Effector memory CD8-positive, alpha-beta T cell (primary cell): ENCODE measurements around the gene NPY1R.

Source experiments
- ATAC-seq: fragments of 150-1000 bp; cut with Tn5 transposase; replicated peaks from 2 replicates; pipeline ENCODE4 v1.10.0; 2021; ENCODE audit warnings: mild to moderate bottlenecking, moderate library complexity
- DNase-seq, 3 experiments: peaks; one replicate each; pipeline ENCODE4 v3.0.0; 2021
- H3K27ac Mint-ChIP-seq, 2 donors: one replicate each; pipeline ENCODE4 v1.8.0; 2022; ENCODE audit warnings: mild to moderate bottlenecking in 2 of 2, mixed read lengths in 2 of 2, moderate library complexity in 2 of 2
- H3K27me3 Mint-ChIP-seq, 2 donors: one replicate each; pipeline ENCODE4 v1.8.0; 2022; ENCODE audit warnings: mixed read lengths in 2 of 2
- H3K36me3 Mint-ChIP-seq: one replicate; pipeline ENCODE4 v1.8.0; 2022; ENCODE audit warnings: mild to moderate bottlenecking, moderate library complexity, mixed read lengths; ENCODE audit not compliant: insufficient read depth
- H3K4me1 Mint-ChIP-seq, 2 donors: one replicate each; pipeline ENCODE4 v1.8.0; 2022; ENCODE audit warnings: low read depth in 2 of 2, mixed read lengths in 2 of 2
- H3K4me3 Mint-ChIP-seq, 2 donors: one replicate each; pipeline ENCODE4 v1.8.0; 2022; ENCODE audit warnings: mild to moderate bottlenecking in 2 of 2, mixed read lengths in 2 of 2, moderate library complexity in 2 of 2
- H3K9me3 Mint-ChIP-seq, 2 donors: one replicate each; pipeline ENCODE4 v1.8.0; 2022; ENCODE audit warnings: mixed read lengths in 2 of 2

Gene NPY1R

DNA sequence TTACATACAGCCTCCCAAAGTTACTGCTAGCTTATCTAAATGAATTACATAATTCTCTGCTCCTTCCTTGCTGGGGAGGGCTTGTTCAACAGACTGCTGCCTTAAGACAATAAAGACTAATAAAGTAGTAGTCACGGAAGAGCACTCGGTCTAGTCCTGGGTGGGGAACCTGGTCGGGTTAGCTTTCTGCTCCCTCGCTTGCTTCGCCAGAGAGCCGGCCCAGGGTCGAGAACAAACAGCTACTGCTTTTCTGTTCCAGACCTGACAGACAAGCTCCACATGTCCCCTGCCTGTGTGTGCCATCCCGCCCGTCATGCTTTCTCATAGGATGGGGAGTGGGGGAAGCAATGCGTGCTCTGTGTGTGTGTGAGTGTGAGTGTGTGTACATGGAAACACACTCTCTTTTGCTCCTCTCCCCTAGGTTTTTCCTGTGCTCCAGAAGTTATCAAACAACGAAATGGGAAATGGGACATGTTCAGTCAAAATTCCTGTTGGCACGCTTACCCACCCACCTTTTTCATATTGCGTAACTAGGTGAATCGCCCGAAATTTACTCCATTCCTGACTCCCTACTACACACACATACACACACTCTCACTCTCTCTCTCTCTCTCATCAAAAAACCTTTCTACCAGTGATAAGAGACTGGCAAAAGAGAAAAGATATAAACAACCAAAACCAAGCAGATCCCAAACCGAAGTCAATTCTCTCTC is 1.3 kb downstream of the NPY1R start:
- Mint-ChIP-seq H3K36me3 (peaks cover 4% of the 10 kb centered on the region), H3K27ac (no peak overlapping the region), H3K4me1 (peaks cover 6 to 7% of the 10 kb centered on the region in 2 donors), H3K4me3 (no peak overlapping the region), H3K9me3 (peaks cover 0 to 3% of the 10 kb centered on the region in 2 donors), H3K27me3 (peaks cover 41 to 48% of the 10 kb centered on the region in 2 donors)
- no peak for ATAC-seq
- no peak for DNase-seq

DNA sequence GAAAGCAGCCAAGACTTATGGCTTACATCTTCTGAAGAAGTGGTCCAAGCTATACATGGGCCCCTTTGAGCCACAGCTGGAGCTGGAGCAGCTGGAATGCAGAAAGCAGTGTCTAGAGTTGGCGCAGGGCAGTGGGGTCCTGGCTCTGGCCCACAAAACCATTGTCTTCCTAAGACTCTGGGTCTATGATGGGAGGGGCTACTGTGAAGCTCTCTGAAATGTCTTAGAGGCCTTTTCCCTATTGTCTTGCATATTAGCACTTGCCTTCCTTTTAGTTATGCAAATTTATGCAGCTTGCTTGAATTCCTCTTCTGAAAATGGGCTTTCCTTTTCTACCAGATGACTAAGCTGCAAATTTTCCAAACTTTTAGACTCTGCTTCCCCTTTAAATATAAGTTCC is 15.3 kb downstream of the NPY1R start:
- DNase-seq (no peak), ATAC-seq (no peak)
- H3K9me3 Mint-ChIP-seq: peaks cover 6 to 13% of the 10 kb centered on the region in 2 donors
- H3K4me3 Mint-ChIP-seq: no peak overlapping the region
- no peak overlapping the region for H3K27ac Mint-ChIP-seq
- no peaks in the 10 kb centered on the region for H3K27me3 Mint-ChIP-seq
- H3K4me1 Mint-ChIP-seq: no peaks in the 10 kb centered on the region
- H3K36me3 Mint-ChIP-seq: no peaks in the 10 kb centered on the region

DNA sequence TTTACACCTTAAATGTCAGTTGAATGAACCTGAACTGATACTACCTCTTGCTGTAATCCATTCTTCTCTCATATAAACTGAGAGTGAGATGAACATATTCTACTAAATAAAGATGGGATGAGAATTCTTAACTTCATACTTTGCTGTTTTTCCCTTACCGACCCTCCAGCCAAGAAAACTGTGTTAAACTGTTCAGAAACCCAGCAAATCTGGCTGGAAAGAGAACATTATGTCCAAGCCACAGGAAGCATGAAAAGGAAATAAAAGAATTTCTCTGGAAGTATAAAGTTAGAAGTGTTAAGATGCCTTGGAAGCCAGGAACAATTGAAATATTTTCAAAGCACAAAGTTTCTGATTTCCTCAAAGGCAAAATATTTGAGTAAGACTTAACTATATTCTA is 22.9 kb downstream of the NPY1R start:
- Mint-ChIP-seq H3K9me3 (peaks cover 0 to 2% of the 10 kb centered on the region in 2 donors), H3K27me3 (no peaks in the 10 kb centered on the region), H3K36me3 (no peaks in the 10 kb centered on the region), H3K27ac (no peak overlapping the region), H3K4me1 (no peaks in the 10 kb centered on the region), H3K4me3 (no peak overlapping the region)
- ATAC-seq: no peak
- DNase-seq: no peak

DNA sequence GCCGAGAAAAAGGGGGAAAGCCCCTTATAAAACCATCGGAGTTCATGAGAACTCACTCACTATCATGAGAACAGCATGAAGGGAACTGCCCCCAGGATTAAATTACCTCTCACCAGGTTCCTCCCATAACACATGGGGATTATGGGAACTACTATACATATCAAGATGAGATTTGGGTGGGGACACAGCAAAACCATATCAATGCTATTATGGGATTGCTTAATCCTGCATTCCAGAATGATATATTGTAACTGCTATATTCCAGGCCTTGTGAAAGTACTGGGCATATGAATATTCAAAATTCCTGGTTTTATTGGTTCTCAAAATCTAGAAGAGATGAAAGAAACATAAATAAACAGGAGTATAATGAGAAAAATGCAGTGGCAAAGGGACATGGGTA is 29.3 kb downstream of the NPY1R start:
- H3K27me3 Mint-ChIP-seq: no peaks in the 10 kb centered on the region
- no peaks in the 10 kb centered on the region for H3K4me1 Mint-ChIP-seq
- peaks cover 0 to 1% of the 10 kb centered on the region in 2 donors for H3K9me3 Mint-ChIP-seq
- DNase-seq (no peak), ATAC-seq (no peak)
- no peak overlapping the region for H3K27ac Mint-ChIP-seq
- H3K4me3 Mint-ChIP-seq: no peak overlapping the region
- H3K36me3 Mint-ChIP-seq: no peaks in the 10 kb centered on the region

DNA sequence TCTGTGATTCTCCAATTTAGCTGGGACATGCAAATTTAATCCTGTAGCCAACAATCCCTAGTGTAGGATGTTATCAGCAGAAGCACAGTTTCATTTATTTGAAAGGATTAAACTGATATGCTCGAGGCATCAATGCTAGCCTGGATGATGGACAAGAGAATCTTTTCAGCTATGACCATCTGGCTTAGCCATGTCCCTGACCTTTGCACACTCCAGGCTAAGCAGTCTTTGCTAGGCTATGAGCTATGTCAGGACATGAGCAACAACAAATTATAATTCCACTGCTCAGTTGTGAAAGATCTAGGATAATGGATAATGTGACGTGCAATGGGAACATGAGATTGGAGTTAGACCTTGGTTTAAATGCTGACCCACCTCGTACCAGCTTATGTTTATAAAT is 32.0 kb downstream of the NPY1R start:
- Mint-ChIP-seq H3K27ac (no peak overlapping the region), H3K9me3 (peaks cover 0 to 1% of the 10 kb centered on the region in 2 donors), H3K27me3 (no peaks in the 10 kb centered on the region), H3K4me3 (no peak overlapping the region), H3K4me1 (no peaks in the 10 kb centered on the region), H3K36me3 (no peaks in the 10 kb centered on the region)
- ATAC-seq: no peak
- DNase-seq: no peak

DNA sequence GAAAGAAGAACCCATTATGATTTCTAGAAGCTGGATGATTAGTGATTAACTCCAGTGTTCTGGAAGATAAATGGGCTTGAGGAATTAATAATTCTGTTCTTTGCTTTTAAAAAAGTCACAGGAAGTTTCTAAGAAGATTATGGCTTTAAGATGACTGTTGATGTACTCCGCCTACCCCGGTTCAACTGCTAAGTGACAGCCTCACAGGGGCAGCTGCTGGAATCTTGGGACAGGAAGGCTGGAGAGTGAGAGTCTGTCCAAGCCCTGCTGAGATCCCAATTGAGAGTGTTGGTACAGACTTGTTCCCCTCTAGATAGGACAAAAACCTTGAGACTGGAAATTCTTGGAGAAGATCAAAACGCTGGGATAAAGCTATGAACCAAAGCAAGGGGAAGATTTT is 37.3 kb downstream of the NPY1R start:
- H3K9me3 Mint-ChIP-seq: peaks cover 0 to 5% of the 10 kb centered on the region in 2 donors
- no peak for DNase-seq
- H3K4me1 Mint-ChIP-seq: no peaks in the 10 kb centered on the region
- no peak overlapping the region for H3K27ac Mint-ChIP-seq
- no peak for ATAC-seq
- H3K27me3 Mint-ChIP-seq: peaks cover 0 to 5% of the 10 kb centered on the region in 2 donors
- no peaks in the 10 kb centered on the region for H3K36me3 Mint-ChIP-seq
- no peak overlapping the region for H3K4me3 Mint-ChIP-seq

DNA sequence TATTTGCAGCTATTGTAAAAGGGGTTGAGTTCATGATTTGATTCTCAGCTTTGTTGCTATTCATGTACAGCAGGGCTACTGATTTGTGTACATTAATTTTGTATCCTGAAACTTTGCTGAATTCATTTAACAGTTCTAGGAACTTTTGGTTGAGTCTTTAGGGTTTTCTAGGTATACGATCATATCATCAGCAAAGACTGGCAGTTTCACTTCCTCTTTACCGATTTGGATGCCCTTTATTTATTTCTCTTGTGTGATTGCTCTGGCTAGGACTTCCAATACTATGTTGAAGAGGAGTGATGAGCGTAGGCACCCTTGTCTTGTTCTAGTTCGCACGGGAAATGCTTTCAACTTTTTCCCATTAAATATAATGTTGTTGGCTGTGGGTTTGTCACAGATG is 48.1 kb downstream of the NPY1R start:
- H3K9me3 Mint-ChIP-seq: peaks cover 0 to 14% of the 10 kb centered on the region in 2 donors
- H3K27me3 Mint-ChIP-seq: no peaks in the 10 kb centered on the region
- H3K27ac Mint-ChIP-seq: no peak overlapping the region
- DNase-seq (no peak), ATAC-seq (no peak)
- no peaks in the 10 kb centered on the region for H3K36me3 Mint-ChIP-seq
- H3K4me3 Mint-ChIP-seq: no peak overlapping the region
- H3K4me1 Mint-ChIP-seq: peaks cover 0 to 2% of the 10 kb centered on the region in 2 donors

DNA sequence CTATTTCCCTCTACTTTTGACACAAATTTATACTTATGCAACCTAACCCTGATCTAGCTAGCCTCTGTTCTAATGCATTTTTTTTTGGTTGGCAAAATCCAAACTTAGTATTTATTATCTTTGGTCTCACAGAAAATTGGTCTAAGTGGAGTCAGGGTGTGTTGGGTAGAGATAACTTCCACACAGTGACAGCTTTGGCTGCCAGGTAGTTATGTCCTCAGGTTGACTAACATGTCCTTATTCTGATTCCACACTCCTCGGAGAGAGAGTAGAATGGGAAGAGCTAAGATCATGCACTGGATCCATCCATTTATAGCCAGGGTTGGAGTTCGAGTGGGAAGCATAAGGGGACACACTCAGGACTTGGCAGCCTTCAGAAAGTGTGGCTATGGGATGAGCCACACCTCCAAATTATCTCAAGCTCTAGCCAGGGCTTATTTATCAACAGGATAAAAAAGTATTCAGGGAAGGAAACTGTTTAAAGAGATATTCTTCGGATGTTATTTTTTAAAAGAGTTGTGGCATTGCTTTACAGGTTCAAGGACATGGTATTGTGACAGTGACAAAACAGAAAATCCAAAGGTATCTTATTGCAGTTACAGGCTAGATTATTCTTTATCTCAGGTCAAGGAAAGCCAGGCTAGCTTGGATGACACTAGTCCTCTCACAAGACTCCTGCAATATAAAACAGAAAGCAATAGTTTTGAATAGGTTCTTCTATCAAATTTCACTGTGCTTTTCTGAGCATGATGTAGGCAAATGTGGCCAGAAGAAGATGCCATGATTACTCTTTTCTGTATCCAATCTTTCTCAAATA is 51.5 kb downstream of the NPY1R start:
- Mint-ChIP-seq H3K27ac (no peak overlapping the region), H3K4me3 (no peak overlapping the region), H3K4me1 (peaks cover 0 to 2% of the 10 kb centered on the region in 2 donors), H3K27me3 (no peaks in the 10 kb centered on the region), H3K9me3 (peaks cover 2 to 14% of the 10 kb centered on the region in 2 donors), H3K36me3 (no peaks in the 10 kb centered on the region)
- no peak for ATAC-seq
- DNase-seq: no peak

DNA sequence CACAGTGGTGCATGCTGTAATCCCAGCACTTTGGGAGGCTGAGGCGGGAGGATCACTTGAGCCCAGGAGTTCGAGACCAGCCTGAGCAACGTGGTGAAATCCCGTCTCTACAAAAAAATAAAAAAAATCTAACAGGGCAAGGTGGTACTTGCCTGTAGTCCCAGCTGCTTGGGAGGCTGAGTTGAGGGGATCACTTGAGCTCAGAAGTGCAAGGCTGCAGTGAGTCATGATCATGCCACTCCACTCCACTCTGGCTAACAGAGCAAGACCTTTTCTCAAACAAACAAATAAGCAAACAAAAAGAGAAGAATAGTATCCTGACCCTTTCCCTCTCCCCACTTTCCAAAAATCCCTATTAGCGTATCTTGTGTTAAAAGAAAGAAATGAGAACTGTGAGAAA is 52.7 kb downstream of the NPY1R start:
- Mint-ChIP-seq H3K4me1 (peaks cover 0 to 2% of the 10 kb centered on the region in 2 donors), H3K27me3 (no peaks in the 10 kb centered on the region), H3K4me3 (no peak overlapping the region), H3K36me3 (no peaks in the 10 kb centered on the region), H3K9me3 (peaks cover 2 to 3% of the 10 kb centered on the region in 2 donors), H3K27ac (no peak overlapping the region)
- ATAC-seq (no peak), DNase-seq (no peak)

DNA sequence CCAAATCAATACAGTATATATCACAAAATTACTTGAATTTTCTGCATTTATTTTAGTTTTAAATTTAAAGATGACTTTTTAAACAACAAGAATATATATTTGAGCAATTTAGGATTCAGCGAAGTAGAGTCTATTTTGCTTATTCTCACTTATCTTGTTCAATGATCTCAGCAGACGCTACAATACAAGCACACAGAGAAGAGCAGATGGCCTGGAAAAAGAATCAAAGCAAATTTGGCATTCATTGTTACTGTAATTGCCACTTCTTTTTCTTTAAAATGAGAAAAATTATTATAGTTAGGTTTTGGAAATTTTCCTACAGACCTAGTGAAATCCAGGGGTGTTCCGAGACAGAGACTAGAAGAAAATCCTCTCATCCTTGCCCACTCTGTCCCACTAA is 57.5 kb downstream of the NPY1R start:
- Mint-ChIP-seq H3K36me3 (no peaks in the 10 kb centered on the region), H3K4me1 (no peaks in the 10 kb centered on the region), H3K27me3 (no peaks in the 10 kb centered on the region), H3K9me3 (peaks cover 0 to 2% of the 10 kb centered on the region in 2 donors), H3K27ac (no peak overlapping the region), H3K4me3 (no peak overlapping the region)
- no peak for DNase-seq
- no peak for ATAC-seq
